Hepatocyte (in vitro differentiated cells): ENCODE data around the gene ATP5F1D. TPM values are rescaled to one million over a fixed set of nuclear protein-coding genes. Genes with fewer than 3 reads are reported as not detected.
A peak's percentile ranks its signal among the peaks of the same experiment; 100 is the strongest.

Source experiments
- DNase-seq: peaks from one replicate; pipeline ENCODE4 v3.0.0-alpha.2; 2016; ENCODE audit warnings: low spot score
- H2AFZ ChIP-seq: fragments of 200-600 bp; sonication (generic); 2 replicates; pipeline ENCODE4 v1.6.0; 2016; ENCODE audit warnings: antibody characterized with exemption, mild to moderate bottlenecking
- H3K27ac ChIP-seq: fragments of 200-600 bp; sonication (generic); 2 replicates; pipeline ENCODE4 v1.5.1; 2016; ENCODE audit warnings: mild to moderate bottlenecking
- H3K27me3 ChIP-seq: fragments of 200-600 bp; sonication (generic); 2 replicates; pipeline ENCODE4 v1.6.1; 2016
- H3K36me3 ChIP-seq: fragments of 200-600 bp; sonication (generic); replicated peaks from 2 replicates; pipeline ENCODE4 v1.5.1; 2016; ENCODE audit warnings: low read depth; ENCODE audit not compliant: insufficient read depth
- H3K4me1 ChIP-seq: fragments of 200-600 bp; sonication (generic); 2 replicates; pipeline ENCODE4 v1.5.1; 2016; ENCODE audit warnings: mild to moderate bottlenecking, moderate library complexity; ENCODE audit not compliant: insufficient read depth
- H3K4me2 ChIP-seq: fragments of 200-600 bp; sonication (generic); 2 replicates; pipeline ENCODE4 v1.6.0; 2016
- H3K4me3 ChIP-seq: fragments of 200-600 bp; sonication (generic); 2 replicates; pipeline ENCODE4 v1.5.1; 2016; ENCODE audit warnings: mild to moderate bottlenecking
- H3K79me2 ChIP-seq: fragments of 200-600 bp; sonication (generic); 2 replicates; pipeline ENCODE4 v1.6.0; 2017; ENCODE audit warnings: mild to moderate bottlenecking
- H3K9me2 ChIP-seq: fragments of 200-600 bp; sonication (generic); replicated peaks from 2 replicates; pipeline ENCODE4 v1.6.0; 2017; ENCODE audit warnings: mild to moderate bottlenecking; ENCODE audit not compliant: insufficient read depth
- H3K9me3 ChIP-seq: fragments of 200-600 bp; sonication (generic); 2 replicates; pipeline ENCODE4 v1.5.1; 2016; ENCODE audit warnings: low read depth, mild to moderate bottlenecking
- H4K20me1 ChIP-seq: fragments of 200-600 bp; sonication (generic); 2 replicates; pipeline ENCODE4 v1.6.0; 2016; ENCODE audit warnings: mild to moderate bottlenecking; ENCODE audit not compliant: insufficient read depth, poor library complexity, severe bottlenecking
- CTCF ChIP-seq: fragments of 200-600 bp; sonication (generic); IDR thresholded peaks from 2 replicates; pipeline ENCODE4 v1.5.1; 2016; ENCODE audit warnings: antibody characterized with exemption, mild to moderate bottlenecking; ENCODE audit not compliant: poor library complexity
- EZH2 ChIP-seq: fragments of 200-600 bp; sonication (generic); IDR thresholded peaks from 2 replicates; pipeline ENCODE4 v1.6.1; 2016; ENCODE audit warnings: antibody characterized with exemption, mild to moderate bottlenecking, borderline replicate concordance
- EZH2phosphoT487 ChIP-seq: fragments of 200-600 bp; sonication (generic); IDR thresholded peaks from one replicate; pipeline ENCODE4 v1.6.1; 2018; ENCODE audit warnings: antibody characterized with exemption, mild to moderate bottlenecking, low read depth, moderate library complexity; ENCODE audit not compliant: unreplicated experiment, severe bottlenecking
- WGBS: methylation state at CpG from one replicate; pipeline ENCODE4 v1.1.6; 2016; ENCODE audit warnings: low lambda C conversion rate; ENCODE audit errors: missing lambda C conversion rate; 5-methylcytosine and 5-hydroxymethylcytosine counted together
- polyA plus RNA-seq: library from polyadenylated mRNA; unstranded; fragments of >200 nt; fragmentation: Nextera tagmentation; extraction: Ambion mirVana; gene quantifications from 2 replicates; pipeline ENCODE4 v1.2.1, GENCODE V29; 2016
- total RNA-seq: library from RNA; depleted of rRNA; stranded (reverse); fragments of >200 nt; gene quantifications from 2 replicates; pipeline ENCODE4 v1.2.3, GENCODE V29; 2014

ATP5F1D gene
- total and polyA plus RNA-seq, 2 experiments from 2014 or later: 54.0 to 291 TPM

GRCh38 chr19:1260749-1261537 lies 19.4 kb downstream of the ATP5F1D start:
- 4% methylated on average over 49 of the region's 83 CpGs for WGBS
- H4K20me1 ChIP-seq: peaks cover 15% of the 10 kb centered on the region
- H3K4me1 ChIP-seq: peaks cover 71% of the 10 kb centered on the region
- peak overlapping the region; percentile 66 for H3K4me3 ChIP-seq
- no peaks in the 10 kb centered on the region for H3K36me3 ChIP-seq
- DNase-seq: peak; percentile 99
- H3K9me2 ChIP-seq: no peaks in the 10 kb centered on the region
- no peaks in the 10 kb centered on the region for H3K9me3 ChIP-seq
- H3K79me2 ChIP-seq: peaks cover 28% of the 10 kb centered on the region
- H2AFZ ChIP-seq: no peak overlapping the region
- peak overlapping the region; percentile 93 for H3K4me2 ChIP-seq
- peak overlapping the region; percentile 98 for H3K27ac ChIP-seq
- H3K27me3 ChIP-seq: no peaks in the 10 kb centered on the region
- TF ChIP-seq EZH2: no peak
- no peak for TF ChIP-seq EZH2phosphoT487
- TF ChIP-seq CTCF: no peak

- H3K27me3 ChIP-seq: no peaks in the 10 kb centered on the region
- DNase-seq: no peak
- TF ChIP-seq EZH2: no peak
- peak; percentile 6 for TF ChIP-seq CTCF
- H3K4me1 ChIP-seq: peaks cover 76% of the 10 kb centered on the region
- H3K9me2 ChIP-seq: no peaks in the 10 kb centered on the region
- H4K20me1 ChIP-seq: peaks cover 12% of the 10 kb centered on the region
- no peaks in the 10 kb centered on the region for H3K9me3 ChIP-seq
- H2AFZ ChIP-seq: no peak overlapping the region
- H3K79me2 ChIP-seq: peaks cover 22% of the 10 kb centered on the region
- 33% methylated on average over 11 of the region's 14 CpGs for WGBS
- no peaks in the 10 kb centered on the region for H3K36me3 ChIP-seq
- H3K4me2 ChIP-seq: peak overlapping the region; percentile 93
- peak overlapping the region; percentile 66 for H3K4me3 ChIP-seq
- H3K27ac ChIP-seq: peak overlapping the region; percentile 98
These were observed 19.9 kb downstream of the ATP5F1D start for GRCh38 chr19:1261538-1261797.

GRCh38 chr19:1261798-1262622 lies 20.5 kb downstream of the ATP5F1D start:
- Histone ChIP-seq H3K4me1 (peaks cover 78% of the 10 kb centered on the region), H2AFZ (no peak overlapping the region)
- 50% methylated on average over 22 of the region's 28 CpGs for WGBS

More at GRCh38 chr19:1261798-1262622, 20.5 kb downstream of the ATP5F1D start:
- peak; percentile 90 for DNase-seq
- peaks cover 17% of the 10 kb centered on the region for H3K79me2 ChIP-seq
- no peaks in the 10 kb centered on the region for H3K9me2 ChIP-seq
- no peaks in the 10 kb centered on the region for H3K36me3 ChIP-seq
- H3K27ac ChIP-seq: peak overlapping the region; percentile 98
- TF ChIP-seq CTCF (no peak), EZH2phosphoT487 (no peak), EZH2 (no peak)
- H3K9me3 ChIP-seq: no peaks in the 10 kb centered on the region
- no peaks in the 10 kb centered on the region for H3K27me3 ChIP-seq
- H3K4me2 ChIP-seq: peak overlapping the region; percentile 93
- no peak overlapping the region for H3K4me3 ChIP-seq
- peaks cover 8% of the 10 kb centered on the region for H4K20me1 ChIP-seq
